SK-N-SH treated with all-trans-retinoic acid at 6 μM for 48 hours (cell line): ENCODE data around the gene TRAF1.

Experiments
- ATAC-seq: fragments of 200-7000 bp; cut with Tn5 transposase; 3 replicates; pipeline ENCODE4 v1.9.1; 2020; ENCODE audit warnings: mild to moderate bottlenecking, moderate library complexity
- ARNTL ChIP-seq: fragments of 450-650 bp; formaldehyde crosslinking; IDR thresholded peaks from 2 replicates; pipeline ENCODE4 v1.5.0; 2020; ENCODE audit warnings: low read depth, mild to moderate bottlenecking, moderate library complexity, borderline replicate concordance
- BACH2 ChIP-seq: fragments of 250-450 bp; sonication (Bioruptor Pico); IDR thresholded peaks from 2 replicates; pipeline ENCODE4 v1.9.0; 2021; ENCODE audit warnings: mild to moderate bottlenecking, borderline replicate concordance
- CSDC2 ChIP-seq: fragments of 250-450 bp; sonication (Bioruptor Pico); IDR thresholded peaks from 2 replicates; pipeline ENCODE4 v1.5.0; 2020; ENCODE audit warnings: mild to moderate bottlenecking, moderate library complexity
- ESRRG ChIP-seq: fragments of 250-450 bp; sonication (Bioruptor Pico); IDR thresholded peaks from 2 replicates; pipeline ENCODE4 v1.6.1; 2021; ENCODE audit warnings: mild to moderate bottlenecking
- ISL1 ChIP-seq: fragments of 250-450 bp; sonication (Bioruptor Pico); IDR thresholded peaks from 2 replicates; pipeline ENCODE4 v2.1.2; 2022; ENCODE audit warnings: mild to moderate bottlenecking, moderate library complexity
- OSR1 ChIP-seq: fragments of 250-450 bp; sonication (Bioruptor Pico); IDR thresholded peaks from 2 replicates; pipeline ENCODE4 v1.8.0; 2022; ENCODE audit warnings: moderate library complexity, mild to moderate bottlenecking, inconsistent platforms
- PPARA ChIP-seq: fragments of 250-450 bp; sonication (Bioruptor Pico); IDR thresholded peaks from 2 replicates; pipeline ENCODE4 v1.5.0; 2020; ENCODE audit warnings: mild to moderate bottlenecking, borderline replicate concordance
- RARB ChIP-seq: fragments of 250-450 bp; sonication (Bioruptor Pico); IDR thresholded peaks from 2 replicates; pipeline ENCODE4 v1.8.0; 2021; ENCODE audit warnings: mild to moderate bottlenecking, moderate library complexity
- SNAI2 ChIP-seq: fragments of 250-450 bp; sonication (Bioruptor Pico); IDR thresholded peaks from 2 replicates; pipeline ENCODE4 v1.5.0; 2020; ENCODE audit warnings: mild to moderate bottlenecking, moderate library complexity
- TCF4 ChIP-seq: fragments of 250-450 bp; sonication (Bioruptor Pico); IDR thresholded peaks from 2 replicates; pipeline ENCODE4 v1.8.0; 2021; ENCODE audit warnings: mild to moderate bottlenecking, moderate library complexity, borderline replicate concordance
- TOX ChIP-seq: fragments of 250-450 bp; sonication (Bioruptor Pico); IDR thresholded peaks from 2 replicates; pipeline ENCODE4 v1.8.0; 2021; ENCODE audit warnings: mild to moderate bottlenecking, moderate library complexity, borderline replicate concordance
- ZC3H10 ChIP-seq: fragments of 250-450 bp; sonication (Bioruptor Pico); IDR thresholded peaks from 2 replicates; pipeline ENCODE4 v1.5.1; 2021; ENCODE audit warnings: mild to moderate bottlenecking, moderate library complexity
- ZFP3 ChIP-seq: fragments of 250-450 bp; sonication (Bioruptor Pico); IDR thresholded peaks from 2 replicates; pipeline ENCODE4 v1.5.0; 2020; ENCODE audit warnings: mild to moderate bottlenecking, moderate library complexity
- ZFP30 ChIP-seq: fragments of 450-650 bp; formaldehyde crosslinking; IDR thresholded peaks from 2 replicates; pipeline ENCODE4 v1.5.0; 2022; ENCODE audit warnings: mild to moderate bottlenecking, moderate library complexity
- ZNF565 ChIP-seq: fragments of 450-650 bp; formaldehyde crosslinking; conservative IDR thresholded peaks from 2 replicates; pipeline ENCODE4 v1.5.0; 2020; ENCODE audit warnings: low read depth, mild to moderate bottlenecking, moderate library complexity
- ZNF70 ChIP-seq: fragments of 450-650 bp; formaldehyde crosslinking; IDR thresholded peaks from 2 replicates; pipeline ENCODE4 v1.5.0; 2020; ENCODE audit warnings: mild to moderate bottlenecking, moderate library complexity
- ZNF8 ChIP-seq: fragments of 450-650 bp; formaldehyde crosslinking; IDR thresholded peaks from 2 replicates; pipeline ENCODE4 v1.5.0; 2020; ENCODE audit warnings: mild to moderate bottlenecking, moderate library complexity
- TF ChIP-seq, protein P1 (sequence below): fragments of 250-450 bp; sonication (Bioruptor Pico); IDR thresholded peaks from 2 replicates; pipeline ENCODE4 v1.8.0; 2021; ENCODE audit warnings: low read depth, mild to moderate bottlenecking, moderate library complexity, borderline replicate concordance
- TF ChIP-seq, protein P2 (sequence below): fragments of 250-450 bp; sonication (Bioruptor Pico); IDR thresholded peaks from 2 replicates; pipeline ENCODE4 v1.5.0; 2020; ENCODE audit warnings: mild to moderate bottlenecking, moderate library complexity
- TF ChIP-seq, protein P3 (sequence below): fragments of 250-450 bp; sonication (Bioruptor Pico); IDR thresholded peaks from 2 replicates; pipeline ENCODE4 v1.5.1; 2021; ENCODE audit warnings: mild to moderate bottlenecking, moderate library complexity
- TF ChIP-seq, protein P4 (sequence below): fragments of 250-450 bp; sonication (Bioruptor Pico); IDR thresholded peaks from 2 replicates; pipeline ENCODE4 v1.8.0; 2020; ENCODE audit warnings: mild to moderate bottlenecking, moderate library complexity, borderline replicate concordance

TRAF1 gene

DNA sequence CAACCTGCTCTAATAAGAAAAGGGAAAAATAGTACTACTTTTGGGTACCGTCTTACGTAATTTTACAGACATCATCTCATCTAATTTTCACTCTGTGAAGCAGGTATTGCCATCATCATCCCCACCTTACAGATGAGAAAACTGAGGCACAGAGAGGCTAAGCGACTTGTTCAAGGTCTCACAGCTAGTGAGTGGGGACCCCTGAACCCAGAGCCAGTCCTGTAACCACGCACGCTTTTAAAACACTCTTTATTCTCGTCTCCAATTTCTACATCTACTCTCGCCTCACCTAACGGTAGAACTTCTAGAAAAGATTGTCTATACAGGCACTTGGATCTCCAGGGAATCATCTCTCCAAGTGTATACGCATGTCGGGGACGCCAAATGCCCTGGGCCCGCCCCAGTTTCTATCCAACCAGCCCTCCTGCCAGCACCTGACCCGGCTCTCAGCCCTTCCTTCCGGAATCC is 1.5 kb upstream of the TRAF1 start:
- TF ChIP-seq, protein P1, sequence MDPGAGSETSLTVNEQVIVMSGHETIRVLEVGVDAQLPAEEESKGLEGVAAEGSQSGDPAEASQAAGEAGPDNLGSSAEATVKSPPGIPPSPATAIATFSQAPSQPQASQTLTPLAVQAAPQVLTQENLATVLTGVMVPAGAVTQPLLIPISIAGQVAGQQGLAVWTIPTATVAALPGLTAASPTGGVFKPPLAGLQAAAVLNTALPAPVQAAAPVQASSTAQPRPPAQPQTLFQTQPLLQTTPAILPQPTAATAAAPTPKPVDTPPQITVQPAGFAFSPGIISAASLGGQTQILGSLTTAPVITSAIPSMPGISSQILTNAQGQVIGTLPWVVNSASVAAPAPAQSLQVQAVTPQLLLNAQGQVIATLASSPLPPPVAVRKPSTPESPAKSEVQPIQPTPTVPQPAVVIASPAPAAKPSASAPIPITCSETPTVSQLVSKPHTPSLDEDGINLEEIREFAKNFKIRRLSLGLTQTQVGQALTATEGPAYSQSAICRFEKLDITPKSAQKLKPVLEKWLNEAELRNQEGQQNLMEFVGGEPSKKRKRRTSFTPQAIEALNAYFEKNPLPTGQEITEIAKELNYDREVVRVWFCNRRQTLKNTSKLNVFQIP (CRISPR knock-in tag) = no peak
- no peak for ATAC-seq

DNA sequence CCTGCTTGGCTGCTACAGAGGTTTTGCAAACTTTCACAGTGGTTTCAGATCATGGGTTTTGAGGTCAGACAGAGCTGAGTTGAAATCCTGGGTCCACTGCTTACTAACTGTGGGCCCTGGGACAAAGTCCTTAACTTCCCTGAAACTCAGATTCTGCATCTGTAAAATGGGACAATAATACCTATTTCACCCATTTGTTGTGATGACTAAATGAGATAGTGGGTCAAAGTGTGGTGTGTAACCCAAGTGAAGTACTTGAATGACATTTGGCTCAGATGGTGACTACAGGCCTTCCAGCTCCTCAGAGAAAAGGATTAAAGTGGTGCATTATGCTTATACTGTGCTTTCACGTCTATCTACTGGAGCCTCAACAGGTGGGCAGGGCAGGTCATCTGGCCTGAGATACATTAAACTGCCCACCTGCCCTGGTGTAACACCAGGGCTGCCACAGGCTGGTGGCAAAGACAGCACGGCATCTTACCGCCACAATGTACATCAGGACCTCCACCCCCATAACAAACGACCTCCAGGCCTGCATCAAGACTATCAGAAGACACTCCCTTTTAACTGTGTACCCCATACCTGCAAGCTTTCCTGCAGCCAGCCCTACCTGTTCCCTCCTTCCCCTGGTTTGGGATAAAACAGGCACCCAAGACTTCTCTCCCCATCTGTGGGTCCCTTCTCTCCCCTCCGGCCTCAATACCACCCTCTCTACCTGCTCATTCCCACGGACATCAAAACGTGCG is 846 bp upstream of the TRAF1 start:
- TF ChIP-seq ZFP3 (CRISPR knock-in tag) (no peak), BACH2 (CRISPR knock-in tag) (no peak), SNAI2 (CRISPR knock-in tag) (no peak), ESRRG (CRISPR knock-in tag) (no peak), ZC3H10 (CRISPR knock-in tag) (no peak)
- TF ChIP-seq, protein P2, sequence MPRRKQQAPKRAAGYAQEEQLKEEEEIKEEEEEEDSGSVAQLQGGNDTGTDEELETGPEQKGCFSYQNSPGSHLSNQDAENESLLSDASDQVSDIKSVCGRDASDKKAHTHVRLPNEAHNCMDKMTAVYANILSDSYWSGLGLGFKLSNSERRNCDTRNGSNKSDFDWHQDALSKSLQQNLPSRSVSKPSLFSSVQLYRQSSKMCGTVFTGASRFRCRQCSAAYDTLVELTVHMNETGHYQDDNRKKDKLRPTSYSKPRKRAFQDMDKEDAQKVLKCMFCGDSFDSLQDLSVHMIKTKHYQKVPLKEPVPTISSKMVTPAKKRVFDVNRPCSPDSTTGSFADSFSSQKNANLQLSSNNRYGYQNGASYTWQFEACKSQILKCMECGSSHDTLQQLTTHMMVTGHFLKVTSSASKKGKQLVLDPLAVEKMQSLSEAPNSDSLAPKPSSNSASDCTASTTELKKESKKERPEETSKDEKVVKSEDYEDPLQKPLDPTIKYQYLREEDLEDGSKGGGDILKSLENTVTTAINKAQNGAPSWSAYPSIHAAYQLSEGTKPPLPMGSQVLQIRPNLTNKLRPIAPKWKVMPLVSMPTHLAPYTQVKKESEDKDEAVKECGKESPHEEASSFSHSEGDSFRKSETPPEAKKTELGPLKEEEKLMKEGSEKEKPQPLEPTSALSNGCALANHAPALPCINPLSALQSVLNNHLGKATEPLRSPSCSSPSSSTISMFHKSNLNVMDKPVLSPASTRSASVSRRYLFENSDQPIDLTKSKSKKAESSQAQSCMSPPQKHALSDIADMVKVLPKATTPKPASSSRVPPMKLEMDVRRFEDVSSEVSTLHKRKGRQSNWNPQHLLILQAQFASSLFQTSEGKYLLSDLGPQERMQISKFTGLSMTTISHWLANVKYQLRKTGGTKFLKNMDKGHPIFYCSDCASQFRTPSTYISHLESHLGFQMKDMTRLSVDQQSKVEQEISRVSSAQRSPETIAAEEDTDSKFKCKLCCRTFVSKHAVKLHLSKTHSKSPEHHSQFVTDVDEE (CRISPR knock-in tag) = no peak
- ATAC-seq = no peak

DNA sequence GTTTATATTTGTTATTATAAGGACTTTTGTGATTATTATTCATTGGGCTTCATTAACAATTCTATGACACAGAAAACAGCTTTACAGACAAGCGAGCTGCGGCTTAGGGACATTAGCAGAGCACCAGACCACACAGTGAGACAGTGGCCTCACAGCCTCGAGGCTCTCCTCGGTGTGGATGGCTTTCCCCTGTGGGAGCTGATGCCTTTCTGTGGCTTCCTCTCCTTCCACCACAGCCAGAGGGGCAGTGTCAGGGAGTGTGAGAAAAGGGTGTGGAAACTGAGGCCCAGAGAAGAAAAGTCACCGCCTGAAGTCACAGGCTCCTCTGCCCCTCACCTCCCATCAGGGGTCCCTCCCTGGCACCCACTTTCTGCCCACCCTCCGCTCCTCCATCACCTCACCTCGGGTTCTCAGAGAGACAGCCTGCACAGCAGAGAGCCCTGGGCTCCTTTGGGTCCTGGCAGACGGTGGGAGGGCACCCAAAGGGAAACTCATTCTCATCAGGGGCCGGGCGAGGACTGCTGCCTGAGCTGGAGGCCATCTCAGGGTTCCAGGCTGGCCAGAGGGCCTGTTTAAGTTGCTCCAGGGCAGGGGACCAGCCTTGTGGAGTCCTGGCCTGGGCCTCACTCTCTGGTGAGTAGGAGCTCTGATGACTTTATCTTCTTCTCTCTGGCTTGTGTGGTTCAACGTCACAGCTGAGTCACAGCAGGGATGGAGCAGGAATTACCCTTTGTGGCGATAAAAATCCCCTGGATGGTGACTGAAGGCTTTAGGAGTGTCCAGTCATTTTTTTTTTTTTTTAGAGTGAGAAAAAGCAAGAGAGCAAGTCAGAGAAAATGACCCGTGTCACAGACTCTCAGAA is 830 bp downstream of the TRAF1 start:
- peak; percentile 85 for ATAC-seq
- TF ChIP-seq ZFP3 (CRISPR knock-in tag) = 0 out of 2 replicates have a peak, but pooled peaks have one; percentile 63
- no peak for TF ChIP-seq PPARA

DNA sequence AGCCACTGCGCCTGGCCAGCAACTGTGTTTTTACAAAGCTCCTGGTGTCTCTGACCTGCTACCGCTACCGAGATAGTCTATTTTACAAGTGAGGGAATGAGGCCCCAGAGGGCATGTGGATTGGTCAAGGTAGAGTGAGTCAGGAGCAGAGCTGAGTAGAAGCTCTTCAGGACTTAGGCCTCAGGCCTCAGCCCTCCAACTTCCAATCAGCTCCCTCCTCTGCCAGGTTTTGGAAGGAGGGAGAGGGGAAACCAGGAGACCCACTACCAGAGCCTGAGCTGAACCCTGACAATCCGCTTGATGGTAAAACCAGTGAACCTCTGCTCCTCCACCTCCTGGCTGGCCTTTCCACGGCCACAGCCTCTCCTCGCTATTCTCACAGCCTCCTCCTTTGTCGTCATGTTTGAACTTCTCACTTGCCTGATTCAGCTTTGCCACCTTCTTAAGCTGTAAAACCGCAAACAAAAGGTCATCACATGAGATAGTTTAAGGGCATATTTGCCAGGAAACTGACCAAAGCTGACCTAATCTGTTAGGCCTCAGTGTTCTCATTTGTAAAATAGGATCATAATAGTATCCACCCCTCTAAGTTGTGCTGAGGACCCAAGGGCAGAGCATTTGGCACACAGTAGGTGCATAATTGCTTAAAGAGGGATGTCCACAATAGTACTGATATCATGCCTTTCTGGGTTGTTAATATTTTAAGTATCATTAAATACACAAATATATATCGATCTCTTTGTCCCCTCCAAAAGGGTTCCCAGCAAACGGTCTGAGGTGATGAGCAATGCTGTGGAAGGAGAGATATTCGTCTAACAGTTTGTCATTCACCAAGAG is 1.7 kb downstream of the TRAF1 start:
- ATAC-seq = no peak
- TF ChIP-seq ARNTL (CRISPR knock-in tag) = no peak
- TF ChIP-seq RARB (CRISPR knock-in tag) = no peak
- TF ChIP-seq, protein P1 (CRISPR knock-in tag) = no peak
- no peak for TF ChIP-seq ZNF8 (CRISPR knock-in tag)
- no peak for TF ChIP-seq ZFP3 (CRISPR knock-in tag)
- TF ChIP-seq, protein P3, sequence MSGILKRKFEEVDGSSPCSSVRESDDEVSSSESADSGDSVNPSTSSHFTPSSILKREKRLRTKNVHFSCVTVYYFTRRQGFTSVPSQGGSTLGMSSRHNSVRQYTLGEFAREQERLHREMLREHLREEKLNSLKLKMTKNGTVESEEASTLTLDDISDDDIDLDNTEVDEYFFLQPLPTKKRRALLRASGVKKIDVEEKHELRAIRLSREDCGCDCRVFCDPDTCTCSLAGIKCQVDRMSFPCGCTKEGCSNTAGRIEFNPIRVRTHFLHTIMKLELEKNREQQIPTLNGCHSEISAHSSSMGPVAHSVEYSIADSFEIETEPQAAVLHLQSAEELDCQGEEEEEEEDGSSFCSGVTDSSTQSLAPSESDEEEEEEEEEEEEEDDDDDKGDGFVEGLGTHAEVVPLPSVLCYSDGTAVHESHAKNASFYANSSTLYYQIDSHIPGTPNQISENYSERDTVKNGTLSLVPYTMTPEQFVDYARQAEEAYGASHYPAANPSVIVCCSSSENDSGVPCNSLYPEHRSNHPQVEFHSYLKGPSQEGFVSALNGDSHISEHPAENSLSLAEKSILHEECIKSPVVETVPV (CRISPR knock-in tag) = no peak
- TF ChIP-seq ISL1 (CRISPR knock-in tag) = no peak
- TF ChIP-seq TOX (CRISPR knock-in tag) = no peak
- TF ChIP-seq TCF4 = no peak
- TF ChIP-seq ZFP30 (CRISPR knock-in tag) = no peak
- TF ChIP-seq ZNF565 (CRISPR knock-in tag) = no peak
- no peak for TF ChIP-seq ZC3H10 (CRISPR knock-in tag)
- TF ChIP-seq CSDC2 (CRISPR knock-in tag) = no peak
- TF ChIP-seq, protein P4, sequence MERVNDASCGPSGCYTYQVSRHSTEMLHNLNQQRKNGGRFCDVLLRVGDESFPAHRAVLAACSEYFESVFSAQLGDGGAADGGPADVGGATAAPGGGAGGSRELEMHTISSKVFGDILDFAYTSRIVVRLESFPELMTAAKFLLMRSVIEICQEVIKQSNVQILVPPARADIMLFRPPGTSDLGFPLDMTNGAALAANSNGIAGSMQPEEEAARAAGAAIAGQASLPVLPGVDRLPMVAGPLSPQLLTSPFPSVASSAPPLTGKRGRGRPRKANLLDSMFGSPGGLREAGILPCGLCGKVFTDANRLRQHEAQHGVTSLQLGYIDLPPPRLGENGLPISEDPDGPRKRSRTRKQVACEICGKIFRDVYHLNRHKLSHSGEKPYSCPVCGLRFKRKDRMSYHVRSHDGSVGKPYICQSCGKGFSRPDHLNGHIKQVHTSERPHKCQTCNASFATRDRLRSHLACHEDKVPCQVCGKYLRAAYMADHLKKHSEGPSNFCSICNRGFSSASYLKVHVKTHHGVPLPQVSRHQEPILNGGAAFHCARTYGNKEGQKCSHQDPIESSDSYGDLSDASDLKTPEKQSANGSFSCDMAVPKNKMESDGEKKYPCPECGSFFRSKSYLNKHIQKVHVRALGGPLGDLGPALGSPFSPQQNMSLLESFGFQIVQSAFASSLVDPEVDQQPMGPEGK (CRISPR knock-in tag) = no peak
- TF ChIP-seq BACH2 (CRISPR knock-in tag) = no peak
- no peak for TF ChIP-seq PPARA
- no peak for TF ChIP-seq ZNF70 (CRISPR knock-in tag)
- TF ChIP-seq OSR1 (CRISPR knock-in tag) = no peak
- no peak for TF ChIP-seq SNAI2 (CRISPR knock-in tag)
